Hepatocyte (in vitro differentiated cells): ENCODE results near the gene ASB5. TPM values are rescaled to one million over a fixed set of nuclear protein-coding genes. Genes with fewer than 3 reads are reported as not detected.

Source experiments
- DNase-seq: peaks from one replicate; pipeline ENCODE4 v3.0.0-alpha.2; 2016; ENCODE audit warnings: low spot score
- H2AFZ ChIP-seq: fragments of 200-600 bp; sonication (generic); 2 replicates; pipeline ENCODE4 v1.6.0; 2016; ENCODE audit warnings: antibody characterized with exemption, mild to moderate bottlenecking
- H3K27ac ChIP-seq: fragments of 200-600 bp; sonication (generic); 2 replicates; pipeline ENCODE4 v1.5.1; 2016; ENCODE audit warnings: mild to moderate bottlenecking
- H3K27me3 ChIP-seq: fragments of 200-600 bp; sonication (generic); 2 replicates; pipeline ENCODE4 v1.6.1; 2016
- H3K36me3 ChIP-seq: fragments of 200-600 bp; sonication (generic); replicated peaks from 2 replicates; pipeline ENCODE4 v1.5.1; 2016; ENCODE audit warnings: low read depth; ENCODE audit not compliant: insufficient read depth
- H3K4me1 ChIP-seq: fragments of 200-600 bp; sonication (generic); 2 replicates; pipeline ENCODE4 v1.5.1; 2016; ENCODE audit warnings: mild to moderate bottlenecking, moderate library complexity; ENCODE audit not compliant: insufficient read depth
- H3K4me2 ChIP-seq: fragments of 200-600 bp; sonication (generic); 2 replicates; pipeline ENCODE4 v1.6.0; 2016
- H3K4me3 ChIP-seq: fragments of 200-600 bp; sonication (generic); 2 replicates; pipeline ENCODE4 v1.5.1; 2016; ENCODE audit warnings: mild to moderate bottlenecking
- H3K79me2 ChIP-seq: fragments of 200-600 bp; sonication (generic); 2 replicates; pipeline ENCODE4 v1.6.0; 2017; ENCODE audit warnings: mild to moderate bottlenecking
- H3K9me2 ChIP-seq: fragments of 200-600 bp; sonication (generic); replicated peaks from 2 replicates; pipeline ENCODE4 v1.6.0; 2017; ENCODE audit warnings: mild to moderate bottlenecking; ENCODE audit not compliant: insufficient read depth
- H3K9me3 ChIP-seq: fragments of 200-600 bp; sonication (generic); 2 replicates; pipeline ENCODE4 v1.5.1; 2016; ENCODE audit warnings: low read depth, mild to moderate bottlenecking
- H4K20me1 ChIP-seq: fragments of 200-600 bp; sonication (generic); 2 replicates; pipeline ENCODE4 v1.6.0; 2016; ENCODE audit warnings: mild to moderate bottlenecking; ENCODE audit not compliant: insufficient read depth, poor library complexity, severe bottlenecking
- CTCF ChIP-seq: fragments of 200-600 bp; sonication (generic); IDR thresholded peaks from 2 replicates; pipeline ENCODE4 v1.5.1; 2016; ENCODE audit warnings: antibody characterized with exemption, mild to moderate bottlenecking; ENCODE audit not compliant: poor library complexity
- EZH2 ChIP-seq: fragments of 200-600 bp; sonication (generic); IDR thresholded peaks from 2 replicates; pipeline ENCODE4 v1.6.1; 2016; ENCODE audit warnings: antibody characterized with exemption, mild to moderate bottlenecking, borderline replicate concordance
- EZH2phosphoT487 ChIP-seq: fragments of 200-600 bp; sonication (generic); IDR thresholded peaks from one replicate; pipeline ENCODE4 v1.6.1; 2018; ENCODE audit warnings: antibody characterized with exemption, mild to moderate bottlenecking, low read depth, moderate library complexity; ENCODE audit not compliant: unreplicated experiment, severe bottlenecking
- WGBS: methylation state at CpG from one replicate; pipeline ENCODE4 v1.1.6; 2016; ENCODE audit warnings: low lambda C conversion rate; ENCODE audit errors: missing lambda C conversion rate; 5-methylcytosine and 5-hydroxymethylcytosine counted together
- polyA plus RNA-seq: library from polyadenylated mRNA; unstranded; fragments of >200 nt; fragmentation: Nextera tagmentation; extraction: Ambion mirVana; gene quantifications from 2 replicates; pipeline ENCODE4 v1.2.1, GENCODE V29; 2016
- total RNA-seq: library from RNA; depleted of rRNA; stranded (reverse); fragments of >200 nt; gene quantifications from 2 replicates; pipeline ENCODE4 v1.2.3, GENCODE V29; 2014

ASB5 gene
- total and polyA plus RNA-seq, 2 experiments from 2014 or later = 0.10 to 0.30 TPM

GRCh38 chr4:176273736-176274135, 4.7 kb upstream of the ASB5 start:
- Histone ChIP-seq H3K9me2 (no peaks in the 10 kb centered on the region), H3K4me2 (no peak overlapping the region), H3K79me2 (no peaks in the 10 kb centered on the region), H3K27me3 (no peaks in the 10 kb centered on the region), H3K27ac (no peak overlapping the region), H3K9me3 (no peaks in the 10 kb centered on the region), H3K4me3 (no peak overlapping the region), H4K20me1 (no peaks in the 10 kb centered on the region), H3K4me1 (no peaks in the 10 kb centered on the region), H3K36me3 (no peaks in the 10 kb centered on the region), H2AFZ (no peak overlapping the region)
- TF ChIP-seq EZH2phosphoT487 = no peak
- no peak for TF ChIP-seq CTCF
- TF ChIP-seq EZH2 = no peak
- 92% methylated on average over 4 of the region's 4 CpGs for WGBS
- DNase-seq = no peak

- no peaks in the 10 kb centered on the region for H3K9me3 ChIP-seq
- H3K27ac ChIP-seq = no peak overlapping the region
- H2AFZ ChIP-seq = no peak overlapping the region
- H4K20me1 ChIP-seq = no peaks in the 10 kb centered on the region
- no peaks in the 10 kb centered on the region for H3K9me2 ChIP-seq
- H3K27me3 ChIP-seq = no peaks in the 10 kb centered on the region
- no peaks in the 10 kb centered on the region for H3K36me3 ChIP-seq
- H3K4me2 ChIP-seq = no peak overlapping the region
- H3K4me3 ChIP-seq = no peak overlapping the region
- H3K4me1 ChIP-seq = no peaks in the 10 kb centered on the region
- no peaks in the 10 kb centered on the region for H3K79me2 ChIP-seq
- no peak for TF ChIP-seq EZH2
- DNase-seq = no peak
- WGBS = 84% methylated on average over 3 of the region's 3 CpGs
Measured at GRCh38 chr4:176272799-176273198, 3.8 kb upstream of the ASB5 start.

- H4K20me1 ChIP-seq = no peaks in the 10 kb centered on the region
- no peaks in the 10 kb centered on the region for H3K36me3 ChIP-seq
- H3K79me2 ChIP-seq = no peaks in the 10 kb centered on the region
- TF ChIP-seq CTCF (no peak), EZH2 (no peak), EZH2phosphoT487 (no peak)
- WGBS = 94% methylated on average over 3 of the region's 3 CpGs
- H3K9me3 ChIP-seq = no peaks in the 10 kb centered on the region
- H3K4me2 ChIP-seq = no peak overlapping the region
- no peak overlapping the region for H3K4me3 ChIP-seq
- no peak overlapping the region for H2AFZ ChIP-seq
- no peaks in the 10 kb centered on the region for H3K27me3 ChIP-seq
- H3K9me2 ChIP-seq = no peaks in the 10 kb centered on the region
- DNase-seq = no peak
- no peak overlapping the region for H3K27ac ChIP-seq
- H3K4me1 ChIP-seq = no peaks in the 10 kb centered on the region
Measured at GRCh38 chr4:176271749-176272148, 2.7 kb upstream of the ASB5 start.

GRCh38 chr4:176270669-176271068, 1.6 kb upstream of the ASB5 start:
- Histone ChIP-seq H4K20me1 (no peaks in the 10 kb centered on the region), H2AFZ (no peak overlapping the region), H3K79me2 (no peaks in the 10 kb centered on the region), H3K36me3 (no peaks in the 10 kb centered on the region), H3K9me2 (no peaks in the 10 kb centered on the region), H3K27ac (no peak overlapping the region), H3K4me1 (no peaks in the 10 kb centered on the region), H3K4me3 (no peak overlapping the region), H3K27me3 (no peaks in the 10 kb centered on the region), H3K4me2 (no peak overlapping the region), H3K9me3 (no peaks in the 10 kb centered on the region)
- WGBS = 36% methylated on average over 5 of the region's 5 CpGs
- DNase-seq = peak; percentile 65
- TF ChIP-seq CTCF (no peak), EZH2phosphoT487 (no peak), EZH2 (no peak)
